HepG2 (cell line): Measurements from ENCODE around the gene NKD1. TPM values are rescaled to one million over a fixed set of nuclear protein-coding genes. Genes with fewer than 3 reads are reported as not detected.

Experiments used
- ATAC-seq: fragments of 200-7000 bp; cut with Tn5 transposase; 3 replicates; pipeline ENCODE4 v1.9.1; 2020; ENCODE audit warnings: mild to moderate bottlenecking, moderate library complexity
- BruUV-seq: library from RNA; stranded (reverse); fragments of 400-500 nt; replicated peaks from 2 replicates; lab custom pipeline; 2021; lab: Mats Ljungman, UMichigan
- CTCF ChIA-PET: fragments of 300-600 bp; formaldehyde crosslinking; extraction: SDS; loops from one replicate; lab custom pipeline; 2021; ENCODE audit warnings: low total read pairs, inconsistent platforms, low intra/inter-chr PET ratio; lab: Yijun Ruan, JAX
- POLR2A ChIA-PET: fragments of 350-600 bp; sonication (Branson Sonifier 250); formaldehyde crosslinking; loops from one replicate; lab custom pipeline; 2020; ENCODE audit warnings: antibody characterized with exemption, inconsistent platforms; lab: Yijun Ruan, JAX
- DNase-seq: peaks from one replicate; pipeline ENCODE4 v3.0.0-alpha.2; 2015; ENCODE audit warnings: low spot score
- FAIRE-seq: peaks from 3 replicates; lab custom pipeline; 2011; peaks lifted over from hg19 to GRCh38; lab: Jason Lieb, UNC
- H2AFZ ChIP-seq: one replicate; pipeline ENCODE4 v1.6.1; 2011; ENCODE audit warnings: low read length, inconsistent platforms
- H3K27ac ChIP-seq: fragments of 300-600 bp; 3 replicates; pipeline ENCODE4 v1.8.0; 2011; ENCODE audit warnings: mixed run types, mild to moderate bottlenecking, mixed read lengths, low read length, inconsistent platforms; ENCODE audit not compliant: insufficient read depth; ENCODE audit errors: extremely low read length
- H3K27me3 ChIP-seq, 2 experiments: fragments of 200-600 bp in 1 of 2; 2 replicates in 1 of 2; 3 replicates in 1 of 2; pipeline versions ENCODE4 v1.6.0 to v1.8.0; 2011; ENCODE audit warnings: low read length in 2 of 2, mild to moderate bottlenecking in 2 of 2, moderate library complexity in 2 of 2, inconsistent platforms in 1 of 2; ENCODE audit not compliant: insufficient read depth in 2 of 2, control insufficient read depth in 1 of 2
- H3K36me3 ChIP-seq, 2 experiments: fragments of 200-600 bp in 1 of 2; replicated peaks in 1 of 2; 2 replicates in 1 of 2; 3 replicates in 1 of 2; pipeline versions ENCODE4 v1.5.1 to v1.8.0; 2011; ENCODE audit warnings: low read length in 2 of 2, inconsistent platforms in 1 of 2; ENCODE audit not compliant: insufficient read depth in 2 of 2, control insufficient read depth in 1 of 2
- H3K4me1 ChIP-seq: 2 replicates; pipeline ENCODE4 v1.5.1; 2012; ENCODE audit warnings: low read length, inconsistent platforms; ENCODE audit not compliant: insufficient read depth
- H3K4me2 ChIP-seq: 2 replicates; pipeline ENCODE4 v1.6.0; 2011; ENCODE audit warnings: low read depth, low read length, inconsistent platforms
- H3K4me3 ChIP-seq, 3 experiments: fragments of 200-600 bp in 1 of 3; sonication (generic), shearing (Covaris generic) in 1 of 3; replicated peaks in 1 of 3; 2 replicates each; pipeline ENCODE4 v1.5.1; 2011 to 2016; ENCODE audit warnings: low read length in 3 of 3, inconsistent platforms in 2 of 3, low read depth in 2 of 3, mild to moderate bottlenecking in 2 of 3, control low read depth in 1 of 3, mixed read lengths in 1 of 3; ENCODE audit not compliant: insufficient read depth in 1 of 3
- H3K79me2 ChIP-seq: one replicate; pipeline ENCODE4 v1.6.1; 2011; ENCODE audit warnings: low read length, inconsistent platforms; ENCODE audit not compliant: insufficient read depth
- H3K9ac ChIP-seq: 2 replicates; pipeline ENCODE4 v1.6.0; 2011; ENCODE audit warnings: mild to moderate bottlenecking, low read depth, low read length, inconsistent platforms; ENCODE audit not compliant: insufficient read depth
- H3K9me3 ChIP-seq: 2 replicates; pipeline ENCODE4 v1.5.1; 2012; ENCODE audit warnings: mild to moderate bottlenecking, low read length
- H4K20me1 ChIP-seq: 2 replicates; pipeline ENCODE4 v1.6.0; 2011; ENCODE audit warnings: inconsistent platforms, mild to moderate bottlenecking, low read length, moderate library complexity; ENCODE audit not compliant: insufficient read depth
- CTCF ChIP-seq: sonication (generic); formaldehyde crosslinking; IDR thresholded peaks from 2 replicates; pipeline ENCODE4 v1.5.0; 2020; ENCODE audit warnings: mild to moderate bottlenecking, missing genetic modification reagents, moderate library complexity
- GABPA ChIP-seq, 2 experiments: IDR thresholded peaks; 2 replicates each; pipeline ENCODE4 v1.6.1; 2011 to 2016; ENCODE audit warnings: low read depth in 2 of 2, low read length in 1 of 2, missing biosample characterization in 1 of 2, missing genetic modification characterization in 1 of 2
- KDM5B ChIP-seq: sonication (generic); formaldehyde crosslinking; IDR thresholded peaks from 2 replicates; pipeline ENCODE4 v1.4.0; 2020; ENCODE audit warnings: missing genetic modification reagents, mild to moderate bottlenecking, borderline replicate concordance
- KLF11 ChIP-seq: IDR thresholded peaks from 2 replicates; pipeline ENCODE4 v1.6.1; 2016; ENCODE audit warnings: missing compliant biosample characterization
- MAF1 ChIP-seq: sonication (generic); formaldehyde crosslinking; IDR thresholded peaks from 2 replicates; pipeline ENCODE4 v1.5.0; 2020; ENCODE audit warnings: missing genetic modification reagents, borderline replicate concordance
- THAP7 ChIP-seq: sonication (generic); formaldehyde crosslinking; IDR thresholded peaks from 2 replicates; pipeline ENCODE4 v1.8.1; 2023; ENCODE audit warnings: mild to moderate bottlenecking, missing genetic modification reagents
- ZEB1 ChIP-seq: IDR thresholded peaks from 2 replicates; pipeline ENCODE4 v1.6.1; 2012; ENCODE audit warnings: mild to moderate bottlenecking, low read depth, inconsistent platforms; ENCODE audit not compliant: insufficient replicate concordance
- ZMAT3 ChIP-seq: sonication (generic); formaldehyde crosslinking; conservative IDR thresholded peaks from 2 replicates; pipeline ENCODE4 v1.7.0; 2021; ENCODE audit warnings: missing genetic modification reagents
- ZNF589 ChIP-seq: sonication (generic); formaldehyde crosslinking; conservative IDR thresholded peaks from 2 replicates; pipeline ENCODE4 v1.8.0; 2022; ENCODE audit warnings: mild to moderate bottlenecking, moderate library complexity, missing genetic modification reagents
- ZNF639 ChIP-seq: conservative IDR thresholded peaks from 2 replicates; pipeline ENCODE4 v1.6.1; 2018; ENCODE audit warnings: missing genetic modification reagents
- ZNF766 ChIP-seq: sonication (generic); formaldehyde crosslinking; IDR thresholded peaks from 2 replicates; pipeline ENCODE4 v1.5.0; 2020; ENCODE audit warnings: missing genetic modification reagents, borderline replicate concordance
- WGBS: methylation state at CpG from one replicate; pipeline ENCODE4 v1.1.6; 2017; ENCODE audit warnings: low lambda C conversion rate; 5-methylcytosine and 5-hydroxymethylcytosine counted together
- in situ Hi-C: cut with HindIII; loops from 2 replicates; pipeline ENCODE4 v1.10.0; 2017; ENCODE audit warnings: low pct_unique_long_range_greater_than_20kb; ENCODE audit not compliant: extremely low pct_ligation_motif_present
- intact Hi-C: fragments of 100-400 bp; cut with micrococcal nuclease; formaldehyde crosslinking; loops from one replicate; pipeline ENCODE4 v1.10.0; 2022; ENCODE audit not compliant: unreplicated experiment
- polyA plus RNA-seq, 8 experiments: library from polyadenylated mRNA; depleted of rRNA in 3 of 8; stranded (reverse) in 7 of 8; unstranded in 1 of 8; fragments of >200 nt; fragmentation: Illumina TruSeq in 4 of 8; extraction: Trizol in 4 of 8; gene quantifications; 2 replicates each; pipeline versions ENCODE4 v1.2.1 to v1.2.3, GENCODE V29; 2011 to 2016; ENCODE audit warnings: low read depth in 4 of 8, missing spikeins in 1 of 8, mixed read lengths in 1 of 8; ENCODE audit not compliant: insufficient read depth in 1 of 8
- total RNA-seq, 5 experiments: library from RNA; depleted of rRNA; stranded (reverse); fragments of >200 nt; fragmentation: Illumina TruSeq; extraction: Trizol; gene quantifications; 2 replicates each; pipeline ENCODE4 v1.2.3, GENCODE V29; 2016; ENCODE audit warnings: low read depth in 1 of 5
- TF ChIP-seq, protein P1 (sequence below): sonication (generic); formaldehyde crosslinking; IDR thresholded peaks from 2 replicates; pipeline ENCODE4 v1.9.0; 2022; ENCODE audit warnings: missing genetic modification reagents, mild to moderate bottlenecking, borderline replicate concordance
- TF ChIP-seq, protein P2 (sequence below): sonication (generic); formaldehyde crosslinking; IDR thresholded peaks from 2 replicates; pipeline ENCODE4 v1.4.0; 2020; ENCODE audit warnings: missing genetic modification reagents
- TF ChIP-seq, protein P3 (sequence below): sonication (generic); formaldehyde crosslinking; IDR thresholded peaks from 2 replicates; pipeline ENCODE4 v1.5.0; 2020; ENCODE audit warnings: missing genetic modification reagents, mild to moderate bottlenecking, borderline replicate concordance

The NKD1 gene
- total and polyA plus RNA-seq, 2 of the 13 experiments (the other 11 are each of a cell fraction or from before 2014, with no cell fraction given), result 70.4 to 121 TPM

DNA sequence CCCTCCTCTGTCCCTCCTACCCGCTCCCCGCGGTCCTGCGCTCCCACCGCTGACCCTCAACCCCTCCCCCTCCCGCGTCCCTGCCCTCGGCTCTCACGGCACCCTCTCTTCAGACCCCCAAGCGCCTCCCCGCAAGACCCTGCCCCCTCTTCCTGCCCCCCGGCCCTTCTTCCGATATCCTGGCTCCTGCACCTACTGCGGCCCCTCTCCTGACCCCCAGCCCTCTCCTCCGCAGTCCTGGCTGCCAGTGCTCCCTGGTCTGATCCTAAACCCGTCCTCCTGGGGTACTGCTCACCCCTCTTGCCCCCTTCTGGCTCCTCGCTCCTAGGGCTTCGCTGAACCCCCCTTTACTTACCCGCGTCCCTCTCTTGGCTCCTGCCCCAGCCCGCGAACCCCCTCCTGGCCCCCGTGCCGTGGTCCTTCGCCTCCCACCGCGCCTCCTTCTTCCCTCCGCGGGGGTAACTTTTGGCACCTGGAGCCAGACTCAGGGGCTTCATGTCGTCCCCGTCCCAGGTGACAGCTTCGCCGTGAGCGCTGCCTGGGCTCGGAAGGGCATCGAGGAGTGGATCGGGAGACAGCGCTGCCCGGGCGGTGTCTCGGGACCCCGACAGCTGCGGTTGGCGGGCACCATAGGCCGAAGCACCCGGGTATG, 839 bp downstream of the NKD1 start:
- CTCF ChIA-PET, result no interaction called here
- peak overlapping the region; percentile 90 for H3K9ac ChIP-seq
- peak overlapping the region; percentile 74 for H3K27ac ChIP-seq
- in situ Hi-C loops, result loop anchor here (5.0 kb wide), 2 partner anchors 82 to 177 kb away; no protein-coding TSS in a partner anchor
- no TSS peak for BruUV-seq
- peak overlapping the region; percentile 93 to 100 (median 98) for H3K4me3 ChIP-seq
- H4K20me1 ChIP-seq, result peaks cover 51% of the 10 kb centered on the region
- under 1% methylated on average over 44 of the region's 46 CpGs for WGBS
- H3K9me3 ChIP-seq, result no peaks in the 10 kb centered on the region
- H3K4me1 ChIP-seq, result peaks cover 69% of the 10 kb centered on the region
- POLR2A ChIA-PET, result interaction anchor here (1.1 to 3.5 kb wide), 5 partner anchors 10 to 177 kb away, joined by 4 to 31 read pairs (median 8); no protein-coding TSS in a partner anchor
- no peak for ATAC-seq
- peaks cover 0 to 6% of the 10 kb centered on the region in 2 experiments; a peak in 1 of 5 replicates for H3K27me3 ChIP-seq
- DNase-seq, result no peak
- peaks cover 15 to 42% of the 10 kb centered on the region in 2 experiments for H3K36me3 ChIP-seq
- intact Hi-C loops, result loop anchor here (2.0 to 5.0 kb wide), 2 partner anchors 42 to 176 kb away; no protein-coding TSS in a partner anchor
- H2AFZ ChIP-seq, result no peak overlapping the region
- H3K4me2 ChIP-seq, result peak overlapping the region; percentile 89
- FAIRE-seq, result no peak
- H3K79me2 ChIP-seq, result peaks cover 58% of the 10 kb centered on the region
- TF ChIP-seq ZEB1 (no peak), ZNF589 (CRISPR knock-in tag) (no peak), ZMAT3 (CRISPR knock-in tag) (no peak), GABPA (IDR thresholded peaks at IDR 0.05; ENCODE audit: low read depth, low read length) (no peak), GABPA (CRISPR knock-in tag; IDR thresholded peaks at IDR 0.05; ENCODE audit: low read depth) (no peak), CTCF (CRISPR knock-in tag) (no peak), KLF11 (no peak), KDM5B (CRISPR knock-in tag) (no peak; the same call in 1 of the 2 replicates), ZNF766 (no peak), ZNF639 (CRISPR knock-in tag) (no peak), THAP7 (CRISPR knock-in tag) (no peak), MAF1 (CRISPR knock-in tag) (no peak)
- TF ChIP-seq, protein P1, sequence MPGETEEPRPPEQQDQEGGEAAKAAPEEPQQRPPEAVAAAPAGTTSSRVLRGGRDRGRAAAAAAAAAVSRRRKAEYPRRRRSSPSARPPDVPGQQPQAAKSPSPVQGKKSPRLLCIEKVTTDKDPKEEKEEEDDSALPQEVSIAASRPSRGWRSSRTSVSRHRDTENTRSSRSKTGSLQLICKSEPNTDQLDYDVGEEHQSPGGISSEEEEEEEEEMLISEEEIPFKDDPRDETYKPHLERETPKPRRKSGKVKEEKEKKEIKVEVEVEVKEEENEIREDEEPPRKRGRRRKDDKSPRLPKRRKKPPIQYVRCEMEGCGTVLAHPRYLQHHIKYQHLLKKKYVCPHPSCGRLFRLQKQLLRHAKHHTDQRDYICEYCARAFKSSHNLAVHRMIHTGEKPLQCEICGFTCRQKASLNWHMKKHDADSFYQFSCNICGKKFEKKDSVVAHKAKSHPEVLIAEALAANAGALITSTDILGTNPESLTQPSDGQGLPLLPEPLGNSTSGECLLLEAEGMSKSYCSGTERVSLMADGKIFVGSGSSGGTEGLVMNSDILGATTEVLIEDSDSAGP (CRISPR knock-in tag), result no peak; the same call in 1 of the 2 replicates
- TF ChIP-seq, protein P2, sequence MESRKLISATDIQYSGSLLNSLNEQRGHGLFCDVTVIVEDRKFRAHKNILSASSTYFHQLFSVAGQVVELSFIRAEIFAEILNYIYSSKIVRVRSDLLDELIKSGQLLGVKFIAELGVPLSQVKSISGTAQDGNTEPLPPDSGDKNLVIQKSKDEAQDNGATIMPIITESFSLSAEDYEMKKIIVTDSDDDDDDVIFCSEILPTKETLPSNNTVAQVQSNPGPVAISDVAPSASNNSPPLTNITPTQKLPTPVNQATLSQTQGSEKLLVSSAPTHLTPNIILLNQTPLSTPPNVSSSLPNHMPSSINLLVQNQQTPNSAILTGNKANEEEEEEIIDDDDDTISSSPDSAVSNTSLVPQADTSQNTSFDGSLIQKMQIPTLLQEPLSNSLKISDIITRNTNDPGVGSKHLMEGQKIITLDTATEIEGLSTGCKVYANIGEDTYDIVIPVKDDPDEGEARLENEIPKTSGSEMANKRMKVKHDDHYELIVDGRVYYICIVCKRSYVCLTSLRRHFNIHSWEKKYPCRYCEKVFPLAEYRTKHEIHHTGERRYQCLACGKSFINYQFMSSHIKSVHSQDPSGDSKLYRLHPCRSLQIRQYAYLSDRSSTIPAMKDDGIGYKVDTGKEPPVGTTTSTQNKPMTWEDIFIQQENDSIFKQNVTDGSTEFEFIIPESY (CRISPR knock-in tag), result no peak
- TF ChIP-seq, protein P3, sequence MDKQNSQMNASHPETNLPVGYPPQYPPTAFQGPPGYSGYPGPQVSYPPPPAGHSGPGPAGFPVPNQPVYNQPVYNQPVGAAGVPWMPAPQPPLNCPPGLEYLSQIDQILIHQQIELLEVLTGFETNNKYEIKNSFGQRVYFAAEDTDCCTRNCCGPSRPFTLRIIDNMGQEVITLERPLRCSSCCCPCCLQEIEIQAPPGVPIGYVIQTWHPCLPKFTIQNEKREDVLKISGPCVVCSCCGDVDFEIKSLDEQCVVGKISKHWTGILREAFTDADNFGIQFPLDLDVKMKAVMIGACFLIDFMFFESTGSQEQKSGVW (CRISPR knock-in tag), result no peak
